Upper lobe of left lung (tissue), 6 donors: Measurements from ENCODE around the gene ARFGEF3. TPM values are rescaled to one million over a fixed set of nuclear protein-coding genes. Genes with fewer than 3 reads are reported as not detected.

ENCODE experiments used
- ATAC-seq, 2 donors: fragments of 200-7000 bp; cut with Tn5 transposase; one replicate each; pipeline ENCODE4 v1.9.1; 2022; ENCODE audit warnings: mild to moderate bottlenecking in 2 of 2, moderate library complexity in 2 of 2; ENCODE audit not compliant: low FRiP score in 2 of 2
- DNase-seq, 2 donors: peaks; one replicate each; pipeline ENCODE4 v3.0.0-alpha.2; 2019 to 2020
- H3K27ac ChIP-seq, 4 donors: fragments of 200-600 bp; sonication (generic); one replicate each; pipeline ENCODE4 v1.5.1; 2016 to 2019
- H3K27me3 ChIP-seq, 4 donors: fragments of 200-600 bp; sonication (generic); one replicate each; pipeline ENCODE4 v1.5.1; 2017 to 2019
- H3K36me3 ChIP-seq, 4 donors: fragments of 200-600 bp; sonication (generic); one replicate each; pipeline ENCODE4 v1.5.1; 2016 to 2019
- H3K4me1 ChIP-seq, 4 donors: fragments of 200-600 bp; sonication (generic); one replicate each; pipeline ENCODE4 v1.5.1; 2018 to 2019
- H3K4me3 ChIP-seq, 4 donors: fragments of 200-600 bp; sonication (generic); one replicate each; pipeline ENCODE4 v1.5.1; 2017 to 2019; ENCODE audit warnings: mild to moderate bottlenecking in 2 of 4, moderate library complexity in 1 of 4
- H3K9me3 ChIP-seq, 4 donors: fragments of 200-600 bp; sonication (generic); one replicate each; pipeline ENCODE4 v1.5.1; 2018 to 2019
- CTCF ChIP-seq, 6 experiments: fragments of 450-650 bp in 4 of 6; fragments of 200-600 bp in 2 of 6; sonication (generic) in 2 of 6; IDR thresholded peaks; one replicate each; pipeline ENCODE4 v1.5.1; 2016 to 2019; ENCODE audit warnings: antibody characterized with exemption in 6 of 6
- EP300 ChIP-seq, 4 donors: sonication (generic); formaldehyde crosslinking; IDR thresholded peaks; one replicate each; pipeline ENCODE4 v1.5.1; 2017; ENCODE audit warnings: antibody characterized with exemption in 4 of 4, control low read depth in 2 of 4
- POLR2A ChIP-seq, 4 donors: fragments of 450-650 bp; IDR thresholded peaks; one replicate each; pipeline ENCODE4 v1.5.1; 2016 to 2017; ENCODE audit warnings: antibody characterized with exemption in 4 of 4, mild to moderate bottlenecking in 2 of 4
- POLR2AphosphoS5 ChIP-seq, 2 donors: sonication (generic); formaldehyde crosslinking; IDR thresholded peaks; one replicate each; pipeline ENCODE4 v1.5.1; 2017; ENCODE audit warnings: antibody characterized with exemption in 2 of 2
- WGBS, 2 donors: methylation state at CpG; one replicate each; pipeline ENCODE4 v1.1.5; 2017 to 2018; 5-methylcytosine and 5-hydroxymethylcytosine counted together
- total RNA-seq, 6 donors: library from RNA; depleted of rRNA in 4 of 6; stranded (reverse); fragments of >200 nt in 4 of 6; gene quantifications; one replicate each; pipeline versions ENCODE4 v1.1.0 to v1.2.1, GENCODE V29; 2016 to 2021
- donor health status: DM: no; HTN: no; CAD: no; lungs with moderate emphysema.
- donor health status: DM: no; HTN: yes; CAD: no; lungs with severe emphysema.

Gene ARFGEF3
- total RNA-seq, 6 donors from 2014 or later: 19.8 to 53.6 (median 30.5) TPM

GRCh38 chr6:138374230-138374629 lies 212.5 kb downstream of the ARFGEF3 start:
- ATAC-seq (no peak), DNase-seq (no peak)
- H3K36me3 ChIP-seq: no peaks in the 10 kb centered on the region
- no peak for TF ChIP-seq POLR2AphosphoS5 (IDR thresholded peaks at IDR 0.05)
- TF ChIP-seq EP300 (IDR thresholded peaks at IDR 0.05): no peak
- no peak for TF ChIP-seq POLR2A (IDR thresholded peaks at IDR 0.05)
- no peak for TF ChIP-seq CTCF (IDR thresholded peaks at IDR 0.05)
- H3K9me3 ChIP-seq: no peaks in the 10 kb centered on the region
- H3K27me3 ChIP-seq: no peaks in the 10 kb centered on the region
- no peaks in the 10 kb centered on the region for H3K4me1 ChIP-seq
- no peak overlapping the region for H3K27ac ChIP-seq
- no peak overlapping the region for H3K4me3 ChIP-seq

- TF ChIP-seq CTCF (IDR thresholded peaks at IDR 0.05): no peak
- TF ChIP-seq POLR2AphosphoS5 (IDR thresholded peaks at IDR 0.05): no peak
- no peak for TF ChIP-seq POLR2A (IDR thresholded peaks at IDR 0.05)
- TF ChIP-seq EP300 (IDR thresholded peaks at IDR 0.05): no peak
- no peak for ATAC-seq
- Histone ChIP-seq H3K36me3 (no peaks in the 10 kb centered on the region), H3K27ac (no peak overlapping the region), H3K27me3 (no peaks in the 10 kb centered on the region), H3K9me3 (no peaks in the 10 kb centered on the region), H3K4me1 (no peaks in the 10 kb centered on the region), H3K4me3 (no peak overlapping the region)
- no peak for DNase-seq
- 90 to 96% methylated on average over 2 of the region's 2 CpGs for WGBS, 2 donors
These were observed 213.1 kb downstream of the ARFGEF3 start for GRCh38 chr6:138374815-138375214.

GRCh38 chr6:138377042-138377441 lies 215.3 kb downstream of the ARFGEF3 start:
- Histone ChIP-seq H3K9me3 (no peaks in the 10 kb centered on the region), H3K27me3 (no peaks in the 10 kb centered on the region), H3K4me1 (no peaks in the 10 kb centered on the region), H3K27ac (no peak overlapping the region), H3K36me3 (no peaks in the 10 kb centered on the region), H3K4me3 (no peak overlapping the region)
- DNase-seq: no peak
- ATAC-seq: no peak
- TF ChIP-seq CTCF (IDR thresholded peaks at IDR 0.05): no peak
- TF ChIP-seq EP300 (IDR thresholded peaks at IDR 0.05): no peak
- TF ChIP-seq POLR2AphosphoS5 (IDR thresholded peaks at IDR 0.05): no peak
- no peak for TF ChIP-seq POLR2A (IDR thresholded peaks at IDR 0.05)

GRCh38 chr6:138377844-138378243 lies 216.1 kb downstream of the ARFGEF3 start, which contains the start of gene SMIM28:
Gene SMIM28 (plus strand): TSS chr6:138377905. CDS start chr6:138378073, 168 bp downstream.
- H3K9me3 ChIP-seq: no peaks in the 10 kb centered on the region
- TF ChIP-seq POLR2A (IDR thresholded peaks at IDR 0.05): no peak
- no peak for TF ChIP-seq POLR2AphosphoS5 (IDR thresholded peaks at IDR 0.05)
- TF ChIP-seq EP300 (IDR thresholded peaks at IDR 0.05): no peak
- no peak for TF ChIP-seq CTCF (IDR thresholded peaks at IDR 0.05)
- no peak within 1 kb of the TSS for H3K27ac ChIP-seq
- ATAC-seq (no peak), DNase-seq (peak in 1 of 2 donors; percentile 8)
- H3K27me3 ChIP-seq: no peaks in the 10 kb centered on the region
- WGBS, 2 donors: 74 to 83% methylated on average over 6 of the region's 6 CpGs
- H3K36me3 ChIP-seq: no peaks in the 10 kb centered on the region
- H3K4me3 ChIP-seq: no peak within 1 kb of the TSS
- H3K4me1 ChIP-seq: no peaks in the 10 kb centered on the region

GRCh38 chr6:138378463-138378862 lies 216.7 kb downstream of the ARFGEF3 start:
- DNase-seq (no peak), ATAC-seq (no peak)
- 66 to 73% methylated on average over 4 of the region's 4 CpGs for WGBS, 2 donors
- Histone ChIP-seq H3K9me3 (no peaks in the 10 kb centered on the region), H3K27me3 (no peaks in the 10 kb centered on the region), H3K27ac (no peak overlapping the region), H3K4me1 (no peaks in the 10 kb centered on the region), H3K36me3 (no peaks in the 10 kb centered on the region), H3K4me3 (no peak overlapping the region)
- TF ChIP-seq POLR2A (IDR thresholded peaks at IDR 0.05) (no peak), CTCF (IDR thresholded peaks at IDR 0.05) (no peak), POLR2AphosphoS5 (IDR thresholded peaks at IDR 0.05) (no peak), EP300 (IDR thresholded peaks at IDR 0.05) (no peak)
